Smooth muscle cell (in vitro differentiated cells): ENCODE results near the gene BANP. TPM values are rescaled to one million over a fixed set of nuclear protein-coding genes. Genes with fewer than 3 reads are reported as not detected.

Source experiments
- DNase-seq: peaks from one replicate; lab custom pipeline; 2025; ENCODE audit not compliant: unreplicated experiment; lab: John Stamatoyannopoulos, UW
- H2AFZ ChIP-seq: fragments of 200-600 bp; sonication (generic); 2 replicates; pipeline ENCODE4 v1.6.0; 2016; ENCODE audit warnings: antibody characterized with exemption, low read depth, mild to moderate bottlenecking
- H3F3A ChIP-seq: fragments of 200-600 bp; sonication (generic); 2 replicates; pipeline ENCODE4 v1.6.0; 2017; ENCODE audit warnings: antibody characterized with exemption, low read depth
- H3K27ac ChIP-seq: fragments of 200-600 bp; sonication (generic); 2 replicates; pipeline ENCODE4 v1.5.1; 2016; ENCODE audit warnings: low read depth, mild to moderate bottlenecking
- H3K27me3 ChIP-seq: fragments of 200-600 bp; sonication (generic); 2 replicates; pipeline ENCODE4 v1.6.1; 2016; ENCODE audit warnings: low read depth, mild to moderate bottlenecking
- H3K36me3 ChIP-seq: fragments of 200-600 bp; sonication (generic); 2 replicates; pipeline ENCODE4 v1.5.1; 2016; ENCODE audit warnings: low read depth
- H3K4me1 ChIP-seq: fragments of 200-600 bp; sonication (generic); 2 replicates; pipeline ENCODE4 v1.5.1; 2016; ENCODE audit warnings: low read depth
- H3K4me2 ChIP-seq: fragments of 200-600 bp; sonication (generic); 2 replicates; pipeline ENCODE4 v1.6.0; 2016; ENCODE audit warnings: mild to moderate bottlenecking
- H3K4me3 ChIP-seq: fragments of 200-600 bp; sonication (generic); 2 replicates; pipeline ENCODE4 v1.5.1; 2016; ENCODE audit warnings: mild to moderate bottlenecking
- H3K79me2 ChIP-seq: fragments of 200-600 bp; sonication (generic); 2 replicates; pipeline ENCODE4 v1.6.0; 2016; ENCODE audit warnings: low read depth, mild to moderate bottlenecking
- H3K9ac ChIP-seq: fragments of 200-600 bp; sonication (generic); 2 replicates; pipeline ENCODE4 v1.6.0; 2016; ENCODE audit warnings: low read depth
- H3K9me3 ChIP-seq: fragments of 200-600 bp; sonication (generic); replicated peaks from 2 replicates; pipeline ENCODE4 v1.5.1; 2016; ENCODE audit warnings: low read depth
- H4K20me1 ChIP-seq: fragments of 200-600 bp; sonication (generic); 2 replicates; pipeline ENCODE4 v1.6.0; 2016; ENCODE audit warnings: low read depth
- WGBS: methylation state at CpG from one replicate; pipeline ENCODE4 v1.1.7; 2016; ENCODE audit warnings: low lambda C conversion rate; 5-methylcytosine and 5-hydroxymethylcytosine counted together
- polyA plus RNA-seq: library from polyadenylated mRNA; unstranded; fragments of >200 nt; fragmentation: Nextera tagmentation; extraction: Ambion mirVana; gene quantifications from 2 replicates; pipeline ENCODE4 v1.2.1, GENCODE V29; 2016
- total RNA-seq: library from RNA; depleted of rRNA; stranded (reverse); fragments of >200 nt; gene quantifications from 2 replicates; pipeline ENCODE4 v1.2.3, GENCODE V29; 2014
- TF ChIP-seq, protein P1 (sequence below): fragments of 200-600 bp; sonication (generic); IDR thresholded peaks from 2 replicates; pipeline ENCODE4 v1.5.1; 2017; ENCODE audit warnings: borderline replicate concordance, mild to moderate bottlenecking, antibody characterized with exemption; ENCODE audit not compliant: insufficient read depth, poor library complexity, severe bottlenecking

The BANP gene
- total and polyA plus RNA-seq, 2 experiments from 2014 or later, result 11.5 to 19.5 TPM

DNA sequence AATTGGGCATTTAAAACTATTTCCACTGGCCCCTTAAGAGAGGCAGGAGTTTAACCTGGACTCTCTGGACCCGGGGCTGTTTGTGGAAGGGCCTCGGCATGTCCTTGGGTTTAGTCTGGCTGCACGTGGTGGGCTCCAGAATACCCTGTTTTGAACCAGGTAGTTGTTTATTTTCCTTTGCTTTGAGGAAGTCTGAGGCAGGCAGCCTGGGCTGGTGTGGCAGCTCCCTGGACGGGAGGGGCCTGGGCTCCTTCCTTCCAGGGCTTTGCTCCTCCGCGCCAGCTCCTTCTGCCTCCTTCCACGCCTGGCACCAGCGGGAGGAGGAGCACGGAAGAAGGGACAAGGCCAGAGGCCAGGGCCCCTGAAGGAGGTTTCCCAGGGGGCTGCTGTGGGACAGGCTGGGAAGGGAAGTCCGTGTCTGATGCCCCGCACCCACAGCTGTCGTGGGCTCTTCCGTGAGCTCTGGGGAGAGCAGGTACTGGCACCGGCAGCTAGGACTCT lies 15.5 kb downstream of the BANP start:
- Histone ChIP-seq H3K27ac (peak overlapping the region; percentile 51), H3K4me1 (peaks cover 4% of the 10 kb centered on the region), H3K9ac (no peak overlapping the region), H3K4me2 (peak overlapping the region; percentile 65), H3K4me3 (no peak overlapping the region), H3K27me3 (no peaks in the 10 kb centered on the region), H3K9me3 (peaks cover 8% of the 10 kb centered on the region), H3F3A (peaks cover 15% of the 10 kb centered on the region), H4K20me1 (peaks cover 2% of the 10 kb centered on the region), H2AFZ (no peak overlapping the region), H3K36me3 (peaks cover under 1% of the 10 kb centered on the region), H3K79me2 (peaks cover 60% of the 10 kb centered on the region)
- 51% methylated on average over 14 of the region's 14 CpGs for WGBS
- no peak for DNase-seq
- TF ChIP-seq, protein P1, sequence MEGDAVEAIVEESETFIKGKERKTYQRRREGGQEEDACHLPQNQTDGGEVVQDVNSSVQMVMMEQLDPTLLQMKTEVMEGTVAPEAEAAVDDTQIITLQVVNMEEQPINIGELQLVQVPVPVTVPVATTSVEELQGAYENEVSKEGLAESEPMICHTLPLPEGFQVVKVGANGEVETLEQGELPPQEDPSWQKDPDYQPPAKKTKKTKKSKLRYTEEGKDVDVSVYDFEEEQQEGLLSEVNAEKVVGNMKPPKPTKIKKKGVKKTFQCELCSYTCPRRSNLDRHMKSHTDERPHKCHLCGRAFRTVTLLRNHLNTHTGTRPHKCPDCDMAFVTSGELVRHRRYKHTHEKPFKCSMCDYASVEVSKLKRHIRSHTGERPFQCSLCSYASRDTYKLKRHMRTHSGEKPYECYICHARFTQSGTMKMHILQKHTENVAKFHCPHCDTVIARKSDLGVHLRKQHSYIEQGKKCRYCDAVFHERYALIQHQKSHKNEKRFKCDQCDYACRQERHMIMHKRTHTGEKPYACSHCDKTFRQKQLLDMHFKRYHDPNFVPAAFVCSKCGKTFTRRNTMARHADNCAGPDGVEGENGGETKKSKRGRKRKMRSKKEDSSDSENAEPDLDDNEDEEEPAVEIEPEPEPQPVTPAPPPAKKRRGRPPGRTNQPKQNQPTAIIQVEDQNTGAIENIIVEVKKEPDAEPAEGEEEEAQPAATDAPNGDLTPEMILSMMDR, result no peak

DNA sequence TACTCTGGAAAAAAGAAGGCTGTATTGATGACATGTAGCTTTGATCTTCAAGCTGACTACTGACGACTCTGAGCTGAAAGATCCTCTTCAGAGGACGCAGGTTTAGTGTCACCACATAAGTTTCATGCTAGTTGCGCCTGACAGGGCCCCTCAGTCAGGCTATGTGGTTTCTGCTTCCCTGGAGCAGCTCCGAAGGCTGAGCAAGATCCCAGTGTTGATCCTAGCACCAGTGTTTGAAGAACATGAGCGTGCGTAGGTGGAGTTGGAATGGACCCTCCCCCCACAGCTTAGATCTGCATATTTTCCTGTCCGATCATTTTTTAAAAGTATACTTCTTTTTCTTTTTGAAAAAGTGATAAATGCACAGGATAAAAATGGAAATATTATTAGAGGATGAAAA lies 17.3 kb downstream of the BANP start:
- no peak for DNase-seq
- peaks cover 66% of the 10 kb centered on the region for H3K79me2 ChIP-seq

DNA sequence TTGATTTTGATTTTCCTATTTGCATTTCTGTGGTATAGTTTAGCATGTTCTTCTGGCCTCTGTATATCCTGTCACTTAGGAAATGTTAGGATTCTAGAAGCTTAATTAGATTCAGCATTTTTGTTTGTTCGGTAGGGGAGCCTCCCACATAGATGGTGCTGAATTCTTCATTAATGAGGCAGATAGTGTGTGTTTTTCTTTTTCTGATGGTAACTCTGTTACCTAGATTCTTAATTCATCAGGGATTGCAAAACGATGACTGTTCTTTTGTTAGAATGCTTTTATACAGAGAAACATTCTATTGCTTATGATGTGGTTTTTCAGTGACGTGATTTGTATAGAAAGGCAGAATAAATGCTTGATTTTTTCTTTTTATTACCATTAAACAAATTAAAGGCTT lies 19.0 kb downstream of the BANP start:
- Histone ChIP-seq H4K20me1 (no peaks in the 10 kb centered on the region), H3K4me2 (peak overlapping the region; percentile 30), H3K36me3 (peaks cover 8% of the 10 kb centered on the region), H3K79me2 (peaks cover 69% of the 10 kb centered on the region), H3K27me3 (no peaks in the 10 kb centered on the region), H3K4me3 (no peak overlapping the region), H3K9me3 (peaks cover 9% of the 10 kb centered on the region), H3K27ac (peak overlapping the region; percentile 57), H2AFZ (no peak overlapping the region), H3K9ac (no peak overlapping the region), H3F3A (peaks cover 15% of the 10 kb centered on the region), H3K4me1 (peaks cover 4% of the 10 kb centered on the region)
- WGBS, result 42% methylated on average over 3 of the region's 3 CpGs
- TF ChIP-seq, protein P1, result no peak
- DNase-seq, result no peak

More for the DNA sequence above, 17.3 kb downstream of the BANP start:
- H3K9ac ChIP-seq, result no peak overlapping the region
- H3K36me3 ChIP-seq, result peaks cover 8% of the 10 kb centered on the region
- H2AFZ ChIP-seq, result no peak overlapping the region
- H3K4me1 ChIP-seq, result peaks cover 4% of the 10 kb centered on the region
- no peak overlapping the region for H3K4me3 ChIP-seq
- no peaks in the 10 kb centered on the region for H4K20me1 ChIP-seq
- peak overlapping the region; percentile 63 for H3K4me2 ChIP-seq
- peaks cover 15% of the 10 kb centered on the region for H3F3A ChIP-seq
- H3K27me3 ChIP-seq, result no peaks in the 10 kb centered on the region
- 20% methylated on average over 7 of the region's 7 CpGs for WGBS
- H3K9me3 ChIP-seq, result peaks cover 9% of the 10 kb centered on the region
- peak overlapping the region; percentile 74 for H3K27ac ChIP-seq
- TF ChIP-seq, protein P1, result no peak

DNA sequence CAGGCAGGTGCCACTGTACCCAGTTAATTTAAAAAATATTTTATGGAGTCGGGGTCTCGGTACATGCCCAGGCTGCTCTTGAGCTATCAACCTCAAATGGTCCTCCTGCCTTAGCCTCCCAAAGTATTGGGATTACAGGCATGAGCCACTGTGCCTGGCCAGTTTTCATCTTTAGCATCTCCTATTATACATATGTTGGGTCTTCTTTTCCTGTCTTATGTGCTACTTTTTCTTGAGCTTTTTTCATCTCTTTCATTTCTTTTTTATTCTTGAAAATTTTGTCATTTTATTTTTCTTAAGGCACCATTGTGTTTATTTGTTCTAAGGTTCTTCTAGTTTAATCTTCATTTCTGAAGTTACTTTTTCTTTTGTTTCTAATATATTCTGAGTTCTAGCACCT lies 20.7 kb downstream of the BANP start:
- 94% methylated on average over 2 of the region's 2 CpGs for WGBS
- H3K4me1 ChIP-seq, result peaks cover under 1% of the 10 kb centered on the region
- H3K9me3 ChIP-seq, result peaks cover 9% of the 10 kb centered on the region
- no peak overlapping the region for H3K9ac ChIP-seq
- TF ChIP-seq, protein P1, result no peak
- H3K36me3 ChIP-seq, result peaks cover 8% of the 10 kb centered on the region
- peaks cover 54% of the 10 kb centered on the region for H3K79me2 ChIP-seq
- no peak overlapping the region for H3K27ac ChIP-seq
- DNase-seq, result no peak
- no peak overlapping the region for H3K4me2 ChIP-seq
- no peaks in the 10 kb centered on the region for H3K27me3 ChIP-seq
- no peak overlapping the region for H3K4me3 ChIP-seq
- no peaks in the 10 kb centered on the region for H4K20me1 ChIP-seq
- H2AFZ ChIP-seq, result no peak overlapping the region
- H3F3A ChIP-seq, result peaks cover 5% of the 10 kb centered on the region
